H1 (cell line): ENCODE data around the gene ZFYVE1. TPM values are rescaled to one million over a fixed set of nuclear protein-coding genes. Genes with fewer than 3 reads are reported as not detected.

Experiments used
- BACH1 ChIP-seq: IDR thresholded peaks from 2 replicates; pipeline ENCODE4 v1.6.1; 2012; ENCODE audit warnings: low read length, improper control_type of control experiment
- CBX8 ChIP-seq: fragments of 300-800, 300-1000 bp; sonication (generic); IDR thresholded peaks from 2 replicates; pipeline ENCODE4 v1.7.1; 2016; ENCODE audit warnings: low read depth, low read length, borderline replicate concordance
- CHD2 ChIP-seq: IDR thresholded peaks from 2 replicates; pipeline ENCODE4 v1.6.1; 2012; ENCODE audit warnings: low read length, improper control_type of control experiment
- CHD7 ChIP-seq: fragments of 300-600 bp; sonication (generic); IDR thresholded peaks from 2 replicates; pipeline ENCODE4 v1.7.1; 2012; ENCODE audit warnings: low read length, moderate library complexity, mild to moderate bottlenecking, inconsistent platforms; ENCODE audit not compliant: insufficient replicate concordance
- KDM4A ChIP-seq: IDR thresholded peaks from one replicate; pipeline ENCODE4 v1.7.1; 2012; ENCODE audit warnings: low read depth, mild to moderate bottlenecking, moderate library complexity, low read length, inconsistent platforms; ENCODE audit not compliant: severe bottlenecking
- NANOG ChIP-seq: IDR thresholded peaks from 2 replicates; pipeline ENCODE4 v1.6.1; 2011; ENCODE audit warnings: low read length, low read depth, mild to moderate bottlenecking, inconsistent platforms; ENCODE audit not compliant: insufficient read depth, poor library complexity, severe bottlenecking
- NRF1 ChIP-seq: IDR thresholded peaks from 2 replicates; pipeline ENCODE4 v1.6.1; 2011; ENCODE audit warnings: mild to moderate bottlenecking, low read depth, low read length, improper control_type of control experiment
- PHF8 ChIP-seq: fragments of 200-600 bp; sonication (generic); conservative IDR thresholded peaks from 2 replicates; pipeline ENCODE4 v1.7.1; 2012; ENCODE audit warnings: low read depth, mild to moderate bottlenecking, inconsistent platforms, low read length, moderate library complexity
- POLR2AphosphoS5 ChIP-seq: IDR thresholded peaks from 2 replicates; pipeline ENCODE4 v1.6.1; 2011; ENCODE audit warnings: low read depth, low read length
- SUZ12 ChIP-seq: fragments of 200-600 bp; sonication (generic); IDR thresholded peaks from 2 replicates; pipeline ENCODE4 v1.6.1; 2012; ENCODE audit warnings: mild to moderate bottlenecking, inconsistent platforms, low read length, moderate library complexity, mixed read lengths
- TEAD4 ChIP-seq: IDR thresholded peaks from 2 replicates; pipeline ENCODE4 v1.6.1; 2012; ENCODE audit warnings: low read depth, low read length, inconsistent platforms, mixed read lengths
- polyA plus RNA-seq, 7 experiments: library from polyadenylated mRNA; depleted of rRNA in 3 of 7; stranded (reverse) in 5 of 7; unstranded in 2 of 7; fragments of >200 nt in 5 of 7; fragments of 200-250 nt in 2 of 7; gene quantifications; 1 replicate in 5 of 7; 2 replicates in 1 of 7; 4 replicates in 1 of 7; pipeline versions ENCODE4 v1.2.1 to v1.2.3, GENCODE V29; 2011 to 2013; ENCODE audit warnings: missing spikeins in 2 of 7, mixed read lengths in 2 of 7
- total RNA-seq: library from RNA; stranded (reverse); fragmentation: NEBNext Ultra II Directional; extraction: Animal tissue kit (Norgen Biotek cat#: 25700); gene quantifications from 2 replicates; pipeline ENCODE4 v1.2.1, GENCODE V29; 2021
- TF ChIP-seq, protein P1 (sequence below): IDR thresholded peaks from 2 replicates; pipeline ENCODE4 v1.6.1; 2012; ENCODE audit warnings: inconsistent platforms

The ZFYVE1 gene
- total and polyA plus RNA-seq, 2 of the 8 experiments (the other 6 are each of a cell fraction or from before 2014, with no cell fraction given) = 9.8 to 12.5 TPM

GRCh38 chr14:72978856-72979255 is 48.0 kb downstream of the ZFYVE1 start (continued):
- TF ChIP-seq CHD7 (no peak), TEAD4 (no peak), CBX8 (no peak), BACH1 (no peak), NANOG (no peak), POLR2AphosphoS5 (no peak), NRF1 (no peak), PHF8 (no peak), CHD2 (no peak), SUZ12 (no peak), KDM4A (no peak)
- TF ChIP-seq, protein P1, sequence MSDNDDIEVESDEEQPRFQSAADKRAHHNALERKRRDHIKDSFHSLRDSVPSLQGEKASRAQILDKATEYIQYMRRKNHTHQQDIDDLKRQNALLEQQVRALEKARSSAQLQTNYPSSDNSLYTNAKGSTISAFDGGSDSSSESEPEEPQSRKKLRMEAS = no peak
